HepG2 (cell line): ENCODE results near the gene TEFM. TPM values are rescaled to one million over a fixed set of nuclear protein-coding genes. Genes with fewer than 3 reads are reported as not detected.
A peak's percentile ranks its signal among the peaks of the same experiment; 100 is the strongest.

Experiments
- AFF4 ChIP-seq: sonication (generic); formaldehyde crosslinking; IDR thresholded peaks from 2 replicates; pipeline ENCODE4 v1.4.0; 2020; ENCODE audit warnings: missing genetic modification reagents
- KMT2A ChIP-seq: sonication (generic); formaldehyde crosslinking; IDR thresholded peaks from 2 replicates; pipeline ENCODE4 v1.4.0; 2020; ENCODE audit warnings: missing genetic modification reagents
- MTERF4 ChIP-seq: sonication (generic); formaldehyde crosslinking; IDR thresholded peaks from 2 replicates; pipeline ENCODE4 v1.8.0; 2023; ENCODE audit warnings: mild to moderate bottlenecking, missing genetic modification reagents
- PLRG1 ChIP-seq: fragments of 450-650 bp; conservative IDR thresholded peaks from 2 replicates; pipeline ENCODE4 v1.6.1; 2016
- RAD51 ChIP-seq: fragments of 450-650 bp; IDR thresholded peaks from 2 replicates; pipeline ENCODE4 v1.6.1; 2016; ENCODE audit warnings: borderline replicate concordance
- SYNCRIP ChIP-seq: fragments of 200-400 bp; formaldehyde crosslinking; IDR thresholded peaks from 2 replicates; pipeline ENCODE4 v1.6.1; 2018; ENCODE audit warnings: mild to moderate bottlenecking, low read depth, low read length; ENCODE audit not compliant: insufficient read depth
- XBP1 ChIP-seq: sonication (generic); formaldehyde crosslinking; IDR thresholded peaks from 2 replicates; pipeline ENCODE4 v1.5.0; 2020; ENCODE audit warnings: missing genetic modification reagents
- ZFY ChIP-seq: sonication (generic); formaldehyde crosslinking; IDR thresholded peaks from 2 replicates; pipeline ENCODE4 v1.4.0; 2020; ENCODE audit warnings: missing genetic modification reagents
- ZHX2 ChIP-seq, 2 experiments: sonication (generic) in 1 of 2; formaldehyde crosslinking in 1 of 2; IDR thresholded peaks; 2 replicates each; pipeline versions ENCODE4 v1.6.1 to v1.9.0; 2014 to 2022; ENCODE audit warnings: antibody characterized with exemption in 1 of 2, borderline replicate concordance in 1 of 2, inconsistent platforms in 1 of 2, low read depth in 1 of 2, missing genetic modification reagents in 1 of 2
- ZNF276 ChIP-seq: sonication (generic); formaldehyde crosslinking; IDR thresholded peaks from 2 replicates; pipeline ENCODE4 v1.4.0; 2020; ENCODE audit warnings: mild to moderate bottlenecking, low read depth, missing genetic modification reagents
- ZNF546 ChIP-seq: sonication (generic); formaldehyde crosslinking; conservative IDR thresholded peaks from 2 replicates; pipeline ENCODE4 v1.8.1; 2023; ENCODE audit warnings: mild to moderate bottlenecking, missing genetic modification reagents
- ZNF660 ChIP-seq: sonication (generic); formaldehyde crosslinking; IDR thresholded peaks from 2 replicates; pipeline ENCODE4 v1.5.1; 2020; ENCODE audit warnings: mild to moderate bottlenecking, low read depth, missing genetic modification reagents, borderline replicate concordance
- polyA plus RNA-seq, 8 experiments: library from polyadenylated mRNA; depleted of rRNA in 3 of 8; stranded (reverse) in 7 of 8; unstranded in 1 of 8; fragments of >200 nt; fragmentation: Illumina TruSeq in 4 of 8; extraction: Trizol in 4 of 8; gene quantifications; 2 replicates each; pipeline versions ENCODE4 v1.2.1 to v1.2.3, GENCODE V29; 2011 to 2016; ENCODE audit warnings: low read depth in 4 of 8, missing spikeins in 1 of 8, mixed read lengths in 1 of 8; ENCODE audit not compliant: insufficient read depth in 1 of 8
- total RNA-seq, 5 experiments: library from RNA; depleted of rRNA; stranded (reverse); fragments of >200 nt; fragmentation: Illumina TruSeq; extraction: Trizol; gene quantifications; 2 replicates each; pipeline ENCODE4 v1.2.3, GENCODE V29; 2016; ENCODE audit warnings: low read depth in 1 of 5

The TEFM gene
- total and polyA plus RNA-seq, 2 of the 13 experiments (the other 11 are each of a cell fraction or from before 2014, with no cell fraction given) = 7.0 to 20.0 TPM

- TF ChIP-seq ZNF276 (CRISPR knock-in tag) = peak; percentile 91; the same call in 1 of the 2 replicates
- TF ChIP-seq PLRG1 = no peak
- no peak for TF ChIP-seq ZNF660 (CRISPR knock-in tag)
- TF ChIP-seq XBP1 (CRISPR knock-in tag) = peak; percentile 58; the same call in 1 of the 2 replicates
- no peak for TF ChIP-seq SYNCRIP
- peak; percentile 84 for TF ChIP-seq ZHX2 (IDR thresholded peaks at IDR 0.05; ENCODE audit: low read depth)
- peak; percentile 54; the same call in 1 of the 2 replicates for TF ChIP-seq ZHX2 (CRISPR knock-in tag; IDR thresholded peaks at IDR 0.05; ENCODE audit: borderline replicate concordance)
- TF ChIP-seq RAD51 = no peak
- TF ChIP-seq ZFY (CRISPR knock-in tag) = peak; percentile 99
- no peak for TF ChIP-seq AFF4 (CRISPR knock-in tag)
- TF ChIP-seq KMT2A (CRISPR knock-in tag) = peak; percentile 99
- peak; percentile 86; the same call in 1 of the 2 replicates for TF ChIP-seq MTERF4
- TF ChIP-seq ZNF546 (CRISPR knock-in tag) = no peak
These were observed at the start of gene TEFM (continued) for GRCh38 chr17:30906101-30906911.
